Neural cell (in vitro differentiated cells): ENCODE data around the gene OSBPL5. TPM values are rescaled to one million over a fixed set of nuclear protein-coding genes. Genes with fewer than 3 reads are reported as not detected.

Source experiments
- H2AFZ ChIP-seq: fragments of 200-600, 300-800 bp; sonication (generic), shearing (Covaris generic); 2 replicates; pipeline ENCODE4 v1.6.0; 2014; ENCODE audit warnings: low read depth, mild to moderate bottlenecking, antibody characterized with exemption, low read length, moderate library complexity
- H3F3A ChIP-seq: fragments of 200-600 bp; shearing (Covaris generic); 2 replicates; pipeline ENCODE4 v1.6.1; 2016; ENCODE audit warnings: mild to moderate bottlenecking, moderate library complexity, mixed read lengths, antibody characterized with exemption, low read length; ENCODE audit not compliant: insufficient read depth, poor library complexity, severe bottlenecking
- H3K27ac ChIP-seq: fragments of 200-600, 300-800 bp; sonication (generic), shearing (Covaris generic); 2 replicates; pipeline ENCODE4 v1.5.1; 2014; ENCODE audit warnings: mild to moderate bottlenecking, low read length, moderate library complexity
- H3K27me3 ChIP-seq: fragments of 300-800, 200-600 bp; sonication (generic), shearing (Covaris generic); 2 replicates; pipeline ENCODE4 v1.6.0; 2014; ENCODE audit warnings: mild to moderate bottlenecking, low read depth, low read length, moderate library complexity; ENCODE audit not compliant: insufficient read depth
- H3K36me3 ChIP-seq: fragments of 300-800, 200-600 bp; sonication (generic), shearing (Covaris generic); 2 replicates; pipeline ENCODE4 v1.5.1; 2014; ENCODE audit warnings: mild to moderate bottlenecking, antibody characterized with exemption, low read length, moderate library complexity; ENCODE audit not compliant: insufficient read depth
- H3K4me2 ChIP-seq: fragments of 300-800, 200-600 bp; sonication (generic), shearing (Covaris generic); 2 replicates; pipeline ENCODE4 v1.6.0; 2014; ENCODE audit warnings: mild to moderate bottlenecking, low read length
- H3K4me3 ChIP-seq: fragments of 300-800, 200-600 bp; sonication (generic), shearing (Covaris generic); 2 replicates; pipeline ENCODE4 v1.5.1; 2014; ENCODE audit warnings: mild to moderate bottlenecking, low read length, moderate library complexity
- H3K79me2 ChIP-seq: fragments of 200-600 bp; shearing (Covaris generic); replicated peaks from 2 replicates; pipeline ENCODE4 v1.6.0; 2014; ENCODE audit warnings: mild to moderate bottlenecking, low read length, moderate library complexity; ENCODE audit not compliant: insufficient read depth
- H3K9ac ChIP-seq: fragments of 300-800, 200-600 bp; sonication (generic), shearing (Covaris generic); 2 replicates; pipeline ENCODE4 v1.6.1; 2016; ENCODE audit warnings: mild to moderate bottlenecking, low read length, mixed read lengths
- H3K9me2 ChIP-seq: fragments of 200-600 bp; shearing (Covaris generic); 2 replicates; pipeline ENCODE4 v1.6.1; 2016; ENCODE audit warnings: mild to moderate bottlenecking, low read length, mixed read lengths; ENCODE audit not compliant: insufficient read depth
- H3K9me3 ChIP-seq: fragments of 200-600, 300-800 bp; sonication (generic), shearing (Covaris generic); 2 replicates; pipeline ENCODE4 v1.6.1; 2016; ENCODE audit warnings: mild to moderate bottlenecking, mixed run types, low read length, moderate library complexity, mixed read lengths
- H4K20me1 ChIP-seq: fragments of 200-600 bp; shearing (Covaris generic); 2 replicates; pipeline ENCODE4 v1.6.1; 2016; ENCODE audit warnings: mild to moderate bottlenecking, mixed run types; ENCODE audit not compliant: insufficient read depth
- CTCF ChIP-seq: fragments of 450-650 bp; IDR thresholded peaks from 2 replicates; pipeline ENCODE4 v1.5.1; 2014; ENCODE audit warnings: antibody characterized with exemption, mild to moderate bottlenecking, moderate library complexity; ENCODE audit not compliant: poor library complexity, severe bottlenecking
- EP300 ChIP-seq: fragments of 450-650 bp; conservative IDR thresholded peaks from 2 replicates; pipeline ENCODE4 v1.6.1; 2014; ENCODE audit warnings: antibody characterized with exemption, mild to moderate bottlenecking, moderate library complexity; ENCODE audit not compliant: poor library complexity, severe bottlenecking
- EZH2 ChIP-seq: fragments of 200-600, 300-800 bp; shearing (Covaris generic), sonication (generic); IDR thresholded peaks from 2 replicates; pipeline ENCODE4 v1.6.1; 2014; ENCODE audit warnings: antibody characterized with exemption, low read length, borderline replicate concordance, mild to moderate bottlenecking; ENCODE audit not compliant: insufficient read depth, poor library complexity, severe bottlenecking
- MXI1 ChIP-seq: fragments of 450-650 bp; conservative IDR thresholded peaks from 2 replicates; pipeline ENCODE4 v1.6.1; 2014; ENCODE audit warnings: antibody characterized with exemption, mild to moderate bottlenecking; ENCODE audit not compliant: poor library complexity, severe bottlenecking
- POLR2AphosphoS5 ChIP-seq: IDR thresholded peaks from 2 replicates; pipeline ENCODE4 v1.6.1; 2012
- RAD21 ChIP-seq: fragments of 450-650 bp; conservative IDR thresholded peaks from 2 replicates; pipeline ENCODE4 v1.6.1; 2014; ENCODE audit warnings: antibody characterized with exemption, mild to moderate bottlenecking, moderate library complexity
- REST ChIP-seq: IDR thresholded peaks from 2 replicates; pipeline ENCODE4 v1.6.1; 2012; ENCODE audit warnings: borderline replicate concordance
- SMC3 ChIP-seq: fragments of 450-650 bp; conservative IDR thresholded peaks from 2 replicates; pipeline ENCODE4 v1.6.1; 2014; ENCODE audit warnings: antibody characterized with exemption, mild to moderate bottlenecking, moderate library complexity; ENCODE audit not compliant: poor library complexity
- TAF1 ChIP-seq: IDR thresholded peaks from 2 replicates; pipeline ENCODE4 v1.6.1; 2012; ENCODE audit warnings: low read depth
- polyA plus RNA-seq: library from polyadenylated mRNA; depleted of rRNA; stranded (reverse); fragments of >200 nt; gene quantifications from 2 replicates; pipeline ENCODE4 v1.2.3, GENCODE V29; 2014

OSBPL5 gene
- polyA plus RNA-seq, 1 donor from 2014 or later: 49.1 TPM

GRCh38 chr11:3175194-3175593 lies 10.1 kb upstream of the OSBPL5 start:
- Histone ChIP-seq H3K9me2 (no peaks in the 10 kb centered on the region), H3K9me3 (no peaks in the 10 kb centered on the region), H3K4me2 (no peak overlapping the region), H3K36me3 (no peaks in the 10 kb centered on the region), H3K79me2 (no peaks in the 10 kb centered on the region), H3K9ac (no peak overlapping the region), H3K27ac (no peak overlapping the region), H3K4me3 (no peak overlapping the region), H3F3A (no peaks in the 10 kb centered on the region), H2AFZ (no peak overlapping the region), H4K20me1 (no peaks in the 10 kb centered on the region), H3K27me3 (no peaks in the 10 kb centered on the region)
- TF ChIP-seq CTCF: no peak
- no peak for TF ChIP-seq SMC3
- TF ChIP-seq EZH2: no peak
- no peak for TF ChIP-seq MXI1
- no peak for TF ChIP-seq RAD21
- TF ChIP-seq REST: no peak
- no peak for TF ChIP-seq TAF1
- TF ChIP-seq POLR2AphosphoS5: no peak
- no peak for TF ChIP-seq EP300

GRCh38 chr11:3174387-3174786 lies 9.3 kb upstream of the OSBPL5 start:
- TF ChIP-seq MXI1: no peak
- no peak for TF ChIP-seq TAF1
- TF ChIP-seq REST: no peak
- TF ChIP-seq EP300: no peak
- no peak for TF ChIP-seq CTCF
- TF ChIP-seq RAD21: no peak
- TF ChIP-seq POLR2AphosphoS5: no peak
- Histone ChIP-seq H3K4me2 (no peak overlapping the region), H3K36me3 (no peaks in the 10 kb centered on the region), H3K9me3 (no peaks in the 10 kb centered on the region), H3K27me3 (no peaks in the 10 kb centered on the region), H3K9ac (no peak overlapping the region), H4K20me1 (no peaks in the 10 kb centered on the region), H3K27ac (no peak overlapping the region), H3K79me2 (no peaks in the 10 kb centered on the region), H3K4me3 (no peak overlapping the region), H2AFZ (no peak overlapping the region), H3F3A (no peaks in the 10 kb centered on the region), H3K9me2 (no peaks in the 10 kb centered on the region)
